Lung (tissue), 12 donors: ENCODE measurements around the gene LRRC55. TPM values are rescaled to one million over a fixed set of nuclear protein-coding genes. Genes with fewer than 3 reads are reported as not detected.
A peak's percentile ranks its signal among the peaks of the same experiment; 100 is the strongest.

Experiments used
- ATAC-seq: fragments of 200-7000 bp; cut with Tn5 transposase; one replicate; pipeline ENCODE4 v1.9.1; 2020; ENCODE audit warnings: moderate number of reproducible peaks; ENCODE audit not compliant: insufficient read depth, low FRiP score
- DNase-seq, 3 donors: peaks; one replicate each; pipeline ENCODE4 v3.0.0-alpha.2; 2013 to 2017
- H3K27ac ChIP-seq, 2 donors: one replicate each; pipeline ENCODE4 v1.5.1; 2013; ENCODE audit warnings: mild to moderate bottlenecking in 2 of 2, moderate library complexity in 2 of 2, control low read depth in 1 of 2, inconsistent platforms in 1 of 2, low read depth in 1 of 2, low read length in 1 of 2
- H3K27me3 ChIP-seq, 3 donors: one replicate each; pipeline ENCODE4 v1.5.1; 2013; ENCODE audit warnings: low read length in 2 of 3; ENCODE audit not compliant: control insufficient read depth in 3 of 3, insufficient read depth in 3 of 3
- H3K36me3 ChIP-seq, 4 donors: one replicate each; pipeline ENCODE4 v1.5.1; 2013; ENCODE audit warnings: low read length in 4 of 4, mild to moderate bottlenecking in 1 of 4, moderate library complexity in 1 of 4; ENCODE audit not compliant: control insufficient read depth in 4 of 4, insufficient read depth in 4 of 4
- H3K4me1 ChIP-seq, 5 donors: one replicate each; pipeline ENCODE4 v1.5.1; 2013; ENCODE audit warnings: low read length in 5 of 5, mild to moderate bottlenecking in 2 of 5, moderate library complexity in 1 of 5; ENCODE audit not compliant: control insufficient read depth in 5 of 5, insufficient read depth in 5 of 5
- H3K4me3 ChIP-seq: one replicate; pipeline ENCODE4 v1.5.1; 2013; ENCODE audit warnings: mild to moderate bottlenecking, control low read depth, moderate library complexity
- H3K9ac ChIP-seq, 2 donors: one replicate each; pipeline ENCODE4 v1.5.1; 2013; ENCODE audit warnings: low read length in 2 of 2, control low read depth in 1 of 2; ENCODE audit not compliant: insufficient read depth in 1 of 2
- H3K9me3 ChIP-seq, 4 donors: one replicate each; pipeline ENCODE4 v1.5.1; 2013; ENCODE audit warnings: low read length in 3 of 4, mild to moderate bottlenecking in 1 of 4, moderate library complexity in 1 of 4; ENCODE audit not compliant: control insufficient read depth in 4 of 4, insufficient read depth in 3 of 4
- CTCF ChIP-seq: IDR thresholded peaks from 2 replicates; pipeline ENCODE4 v1.5.1; 2012; ENCODE audit warnings: mild to moderate bottlenecking; ENCODE audit errors: control extremely low read depth, extremely low read depth
- WGBS, 2 donors: extraction: QIAGEN DNeasy Blood & Tissue Kit; methylation state at CpG; one replicate each; pipeline ENCODE4 v1.1.7; 2013; 5-methylcytosine and 5-hydroxymethylcytosine counted together
- polyA plus RNA-seq, 2 donors: library from polyadenylated mRNA; stranded (reverse); fragments of 200-250 nt; gene quantifications; one replicate each; pipeline ENCODE4 v1.2.1, GENCODE V29; 2013
- total RNA-seq, 2 donors: library from RNA; depleted of rRNA in 1 of 2; stranded (reverse); fragments of >200 nt in 1 of 2; gene quantifications; one replicate each; pipeline ENCODE4 v1.2.1, GENCODE V29; 2014 to 2021
- donor health status: control.
- donor health status: control.
- donor health status: Bipolar disorder and iron deficiency.
- donor health status: healthy.
- donor health status: DM: yes; HTN: yes; CAD: no.

Gene LRRC55
- total and polyA plus RNA-seq, 4 donors, result 0.02 to 2.9 (median 0.09) TPM

GRCh38 chr11:57202281-57202680, 20.5 kb downstream of the LRRC55 start:
- DNase-seq, result no peak
- Histone ChIP-seq H3K27me3 (no peaks in the 10 kb centered on the region), H3K4me3 (no peak overlapping the region), H3K9me3 (peaks cover 0 to 2% (median 0%) of the 10 kb centered on the region in 4 donors), H3K27ac (no peak overlapping the region), H3K4me1 (peaks cover 9 to 49% (median 14%) of the 10 kb centered on the region in 5 donors), H3K36me3 (no peaks in the 10 kb centered on the region), H3K9ac (no peak overlapping the region)
- WGBS, 2 donors, result 79 to 83% methylated on average over 10 of the region's 10 CpGs
- TF ChIP-seq CTCF, result no peak
- ATAC-seq, result no peak

GRCh38 chr11:57203359-57203758, 21.6 kb downstream of the LRRC55 start:
- whole genome bisulfite sequencing, 2 donors, result 45 to 46% methylated on average over 3 of the region's 3 CpGs
- Histone ChIP-seq H3K27ac (peak overlapping the region in 1 of 2 donors; percentile 15), H3K4me1 (peaks cover 9 to 49% (median 13%) of the 10 kb centered on the region in 5 donors), H3K27me3 (no peaks in the 10 kb centered on the region), H3K36me3 (no peaks in the 10 kb centered on the region), H3K9me3 (peaks cover 0 to 2% (median 0%) of the 10 kb centered on the region in 4 donors), H3K4me3 (no peak overlapping the region), H3K9ac (no peak overlapping the region)
- ATAC-seq (peak; percentile 54), DNase-seq (peak; percentile 95 to 99 (median 98))
- TF ChIP-seq CTCF, result no peak

GRCh38 chr11:57203882-57204480, 22.2 kb downstream of the LRRC55 start:
- Histone ChIP-seq H3K4me1 (peaks cover 9 to 49% (median 13%) of the 10 kb centered on the region in 5 donors), H3K9me3 (peaks cover 0 to 2% (median 0%) of the 10 kb centered on the region in 4 donors), H3K27me3 (no peaks in the 10 kb centered on the region), H3K4me3 (no peak overlapping the region), H3K36me3 (no peaks in the 10 kb centered on the region), H3K9ac (no peak overlapping the region), H3K27ac (no peak overlapping the region)
- DNase-seq, result peak in 1 of 3 donors; percentile 57
- 70 to 78% methylated on average over 7 of the region's 7 CpGs for whole genome bisulfite sequencing, 2 donors
- no peak for TF ChIP-seq CTCF
- no peak for ATAC-seq
